GM23248 (cell line): ENCODE data around the gene UMOD. TPM values are rescaled to one million over a fixed set of nuclear protein-coding genes. Genes with fewer than 3 reads are reported as not detected.

ENCODE experiments used
- DNase-seq: peaks from one replicate; pipeline ENCODE4 v3.0.0-alpha.2; 2015
- H2AFZ ChIP-seq: fragments of 200-600 bp; sonication (generic); 2 replicates; pipeline ENCODE4 v1.6.1; 2016; ENCODE audit warnings: antibody characterized with exemption
- H3F3A ChIP-seq: fragments of 200-600 bp; sonication (generic); 2 replicates; pipeline ENCODE4 v1.6.1; 2016; ENCODE audit warnings: mild to moderate bottlenecking, antibody characterized with exemption, mixed run types; ENCODE audit not compliant: insufficient read depth
- H3K27ac ChIP-seq: fragments of 200-600 bp; sonication (generic); 2 replicates; pipeline ENCODE4 v1.5.1; 2016; ENCODE audit warnings: mild to moderate bottlenecking
- H3K27me3 ChIP-seq: fragments of 200-600 bp; sonication (generic); replicated peaks from 2 replicates; pipeline ENCODE4 v1.6.1; 2016; ENCODE audit warnings: mild to moderate bottlenecking; ENCODE audit not compliant: insufficient read depth
- H3K36me3 ChIP-seq: fragments of 200-600 bp; sonication (generic); 2 replicates; pipeline ENCODE4 v1.6.1; 2016; ENCODE audit warnings: low read depth, mild to moderate bottlenecking
- H3K4me1 ChIP-seq: fragments of 200-600 bp; sonication (generic); 2 replicates; pipeline ENCODE4 v1.6.1; 2016; ENCODE audit warnings: mild to moderate bottlenecking; ENCODE audit not compliant: insufficient read depth
- H3K4me2 ChIP-seq: fragments of 200-600 bp; sonication (generic); one replicate; pipeline ENCODE4 v1.6.1; 2016; ENCODE audit warnings: mild to moderate bottlenecking; ENCODE audit not compliant: unreplicated experiment
- H3K4me3 ChIP-seq: fragments of 200-600 bp; sonication (generic); 2 replicates; pipeline ENCODE4 v1.5.1; 2016; ENCODE audit warnings: mild to moderate bottlenecking
- H3K79me2 ChIP-seq: fragments of 200-600 bp; sonication (generic); 2 replicates; pipeline ENCODE4 v1.6.1; 2016; ENCODE audit warnings: mild to moderate bottlenecking; ENCODE audit not compliant: insufficient read depth
- H3K9ac ChIP-seq: fragments of 200-600 bp; sonication (generic); 2 replicates; pipeline ENCODE4 v1.6.1; 2016; ENCODE audit warnings: mild to moderate bottlenecking
- H3K9me2 ChIP-seq: fragments of 200-600 bp; sonication (generic); 2 replicates; pipeline ENCODE4 v1.6.1; 2016; ENCODE audit warnings: mixed run types, mild to moderate bottlenecking, moderate library complexity; ENCODE audit not compliant: insufficient read depth
- H3K9me3 ChIP-seq: fragments of 200-600 bp; sonication (generic); one replicate; pipeline ENCODE4 v1.6.1; 2017; ENCODE audit warnings: low read depth
- H4K20me1 ChIP-seq: fragments of 200-600 bp; sonication (generic); 2 replicates; pipeline ENCODE4 v1.6.0; 2016; ENCODE audit not compliant: insufficient read depth
- EZH2 ChIP-seq: fragments of 200-600 bp; sonication (generic); IDR thresholded peaks from 2 replicates; pipeline ENCODE4 v1.6.1; 2018; ENCODE audit warnings: antibody characterized with exemption, mild to moderate bottlenecking; ENCODE audit not compliant: insufficient read depth, poor library complexity, severe bottlenecking
- EZH2phosphoT487 ChIP-seq: fragments of 200-600 bp; sonication (generic); IDR thresholded peaks from 2 replicates; pipeline ENCODE4 v1.6.1; 2018; ENCODE audit warnings: antibody characterized with exemption, moderate library complexity, mild to moderate bottlenecking, low read depth; ENCODE audit not compliant: insufficient read depth
- WGBS, 2 experiments: methylation state at CpG; one replicate each; pipeline ENCODE4 v1.1.6; 2015 to 2017; ENCODE audit warnings: low lambda C conversion rate in 2 of 2, low coverage in 1 of 2; ENCODE audit errors: missing lambda C conversion rate in 2 of 2; 5-methylcytosine and 5-hydroxymethylcytosine counted together
- in situ Hi-C: fragments of 300-500 bp; cut with MboI; formaldehyde crosslinking; loops from 2 replicates; pipeline ENCODE4 v1.15.0; 2020
- polyA plus RNA-seq: library from polyadenylated mRNA; unstranded; fragments of >200 nt; fragmentation: Nextera tagmentation; extraction: Ambion mirVana; gene quantifications from 2 replicates; pipeline ENCODE4 v1.2.1, GENCODE V29; 2016
- total RNA-seq: library from RNA; depleted of rRNA; stranded (reverse); fragments of >200 nt; shearing (Covaris generic); gene quantifications from 2 replicates; pipeline ENCODE4 v1.2.3, GENCODE V29; 2014

The UMOD gene
- total and polyA plus RNA-seq, 2 experiments from 2014 or later, result not detected

DNA sequence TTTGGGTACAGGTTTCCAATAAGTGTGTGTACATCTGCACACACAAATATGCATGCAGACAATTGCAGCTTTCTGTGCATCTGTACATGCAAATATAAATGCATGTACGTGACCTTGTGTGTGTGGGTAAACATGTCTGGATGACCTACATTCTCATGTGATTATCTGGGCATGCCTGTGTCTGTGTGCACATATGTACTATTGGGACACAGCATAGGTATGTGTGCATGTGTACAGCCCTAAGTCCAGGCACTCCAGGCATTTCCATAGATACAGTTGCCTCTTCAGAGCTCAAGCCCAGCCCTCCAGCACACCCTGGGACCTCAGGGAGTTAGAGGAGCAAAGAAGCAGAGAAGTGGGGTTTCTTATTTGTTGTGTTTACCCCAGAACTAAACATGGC lies 18.1 kb downstream of the UMOD start:
- 9 to 13% methylated on average over 1 of the region's 1 CpG for WGBS, 2 experiments
- in situ Hi-C loops, result no loop called here

GRCh38 chr16:20333120-20333519 lies 19.4 kb downstream of the UMOD start:
- Histone ChIP-seq H3K79me2 (no peaks in the 10 kb centered on the region), H3K9ac (no peak overlapping the region), H3K4me2 (no peak overlapping the region), H3K9me2 (no peaks in the 10 kb centered on the region), H3K36me3 (no peaks in the 10 kb centered on the region), H3K27me3 (no peaks in the 10 kb centered on the region), H3K27ac (no peak overlapping the region), H3K4me1 (no peaks in the 10 kb centered on the region), H3K4me3 (no peak overlapping the region), H4K20me1 (no peaks in the 10 kb centered on the region), H3F3A (no peaks in the 10 kb centered on the region), H3K9me3 (no peaks in the 10 kb centered on the region), H2AFZ (no peak overlapping the region)
- DNase-seq, result no peak
- in situ Hi-C loops, result no loop called here
- no peak for TF ChIP-seq EZH2phosphoT487
- no peak for TF ChIP-seq EZH2
- WGBS, 2 experiments, result 29 to 40% methylated on average over 5 of the region's 5 CpGs

More for the DNA sequence above, 18.1 kb downstream of the UMOD start:
- Histone ChIP-seq H3K27ac (no peak overlapping the region), H3K9me3 (no peaks in the 10 kb centered on the region), H3K4me1 (no peaks in the 10 kb centered on the region), H3K9me2 (no peaks in the 10 kb centered on the region), H3K9ac (no peak overlapping the region), H3K79me2 (no peaks in the 10 kb centered on the region), H3K27me3 (no peaks in the 10 kb centered on the region), H3K4me2 (no peak overlapping the region), H4K20me1 (no peaks in the 10 kb centered on the region), H3K4me3 (no peak overlapping the region), H3K36me3 (no peaks in the 10 kb centered on the region), H2AFZ (no peak overlapping the region), H3F3A (no peaks in the 10 kb centered on the region)
- no peak for DNase-seq
- TF ChIP-seq EZH2phosphoT487, result no peak
- no peak for TF ChIP-seq EZH2

- DNase-seq, result no peak
- 32 to 41% methylated on average over 8 of the region's 8 CpGs for WGBS, 2 experiments
Measured at GRCh38 chr16:20332411-20332810, 20.1 kb downstream of the UMOD start.

GRCh38 chr16:20331635-20332034 lies 20.9 kb downstream of the UMOD start:
- in situ Hi-C loops, result no loop called here
- no peaks in the 10 kb centered on the region for H3K9me2 ChIP-seq
- H4K20me1 ChIP-seq, result no peaks in the 10 kb centered on the region
- 24 to 36% methylated on average over 5 of the region's 5 CpGs for WGBS, 2 experiments
- no peaks in the 10 kb centered on the region for H3K4me1 ChIP-seq
- H3K9ac ChIP-seq, result no peak overlapping the region
- no peaks in the 10 kb centered on the region for H3K79me2 ChIP-seq
- H3K36me3 ChIP-seq, result no peaks in the 10 kb centered on the region
- no peaks in the 10 kb centered on the region for H3K27me3 ChIP-seq
- H3K4me3 ChIP-seq, result no peak overlapping the region
- no peaks in the 10 kb centered on the region for H3K9me3 ChIP-seq
- no peak for DNase-seq
- H3F3A ChIP-seq, result no peaks in the 10 kb centered on the region
- no peak overlapping the region for H3K27ac ChIP-seq
- no peak for TF ChIP-seq EZH2phosphoT487
- TF ChIP-seq EZH2, result no peak
- H2AFZ ChIP-seq, result no peak overlapping the region
- H3K4me2 ChIP-seq, result no peak overlapping the region

More at GRCh38 chr16:20332411-20332810, 20.1 kb downstream of the UMOD start:
- Histone ChIP-seq H3K27ac (no peak overlapping the region), H3K36me3 (no peaks in the 10 kb centered on the region), H3K9me3 (no peaks in the 10 kb centered on the region), H3K9ac (no peak overlapping the region), H3K79me2 (no peaks in the 10 kb centered on the region), H3K4me1 (no peaks in the 10 kb centered on the region), H3F3A (no peaks in the 10 kb centered on the region), H2AFZ (no peak overlapping the region), H3K9me2 (no peaks in the 10 kb centered on the region), H3K4me2 (no peak overlapping the region), H4K20me1 (no peaks in the 10 kb centered on the region), H3K4me3 (no peak overlapping the region), H3K27me3 (no peaks in the 10 kb centered on the region)
- TF ChIP-seq EZH2phosphoT487 (no peak), EZH2 (no peak)
- in situ Hi-C loops, result no loop called here

DNA sequence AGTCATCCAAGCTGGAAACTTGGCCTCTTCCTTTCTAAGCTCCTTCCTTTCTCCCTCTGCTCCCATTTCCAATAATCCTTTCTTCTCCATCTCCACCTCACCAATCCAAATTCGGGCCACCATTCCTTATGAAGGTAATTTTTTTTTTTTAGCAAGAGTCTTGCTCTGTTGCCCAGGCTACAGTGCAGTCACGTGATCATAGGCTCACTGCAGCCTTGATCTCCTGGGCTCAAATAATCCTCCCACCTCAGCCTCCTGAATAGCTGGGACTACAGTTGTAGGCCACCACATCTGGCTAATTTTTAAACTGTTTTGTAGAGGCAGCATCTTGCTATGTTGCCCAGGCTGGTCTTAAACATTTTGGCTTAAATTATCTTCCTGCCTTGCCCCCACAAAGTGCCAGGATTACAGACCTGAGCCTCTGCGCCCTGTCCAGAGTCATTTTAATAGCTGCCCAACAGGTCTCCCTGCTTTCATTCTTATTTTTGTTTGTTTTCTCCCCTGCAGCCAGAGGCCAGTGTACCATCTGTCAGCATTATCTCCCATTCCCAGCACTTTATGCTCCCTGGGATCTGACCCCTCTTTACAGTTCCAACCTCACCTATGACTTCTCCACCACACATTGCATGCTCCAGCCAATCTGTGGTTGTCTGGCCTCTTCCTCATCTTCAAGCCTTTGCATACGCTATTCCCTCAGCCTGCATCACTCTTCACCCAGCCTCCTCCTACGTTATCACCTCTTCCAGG lies 22.9 kb downstream of the UMOD start:
- in situ Hi-C loops, result no loop called here
- WGBS, 2 experiments, result 10 to 21% methylated on average over 5 of the region's 5 CpGs
- H3K9me2 ChIP-seq, result no peaks in the 10 kb centered on the region
- no peaks in the 10 kb centered on the region for H3K9me3 ChIP-seq
- DNase-seq, result no peak
- no peak overlapping the region for H3K9ac ChIP-seq
- H4K20me1 ChIP-seq, result no peaks in the 10 kb centered on the region
- no peaks in the 10 kb centered on the region for H3K27me3 ChIP-seq
- no peak overlapping the region for H3K4me2 ChIP-seq
- H3F3A ChIP-seq, result no peaks in the 10 kb centered on the region
- H3K27ac ChIP-seq, result no peak overlapping the region
- H3K4me1 ChIP-seq, result no peaks in the 10 kb centered on the region
- no peak overlapping the region for H2AFZ ChIP-seq
- H3K4me3 ChIP-seq, result no peak overlapping the region
- no peaks in the 10 kb centered on the region for H3K79me2 ChIP-seq
- TF ChIP-seq EZH2 (no peak), EZH2phosphoT487 (no peak)
- H3K36me3 ChIP-seq, result no peaks in the 10 kb centered on the region
